Inflammatory macrophage treated with lipopolysaccharide for 4 hours (primary cell): ENCODE results near the gene STRBP.

Source experiments
- DNase-seq: peaks from one replicate; pipeline ENCODE4 v3.0.0-alpha.2; 2020

The STRBP gene

GRCh38 chr9:123093141-123093540 lies 175.2 kb downstream of the STRBP start:
- DNase-seq = no peak

GRCh38 chr9:123091459-123091858 lies 176.9 kb downstream of the STRBP start:
- no peak for DNase-seq

- no peak for DNase-seq
These were observed 177.4 kb downstream of the STRBP start for GRCh38 chr9:123090956-123091355.

- no peak for DNase-seq
These were observed 178.0 kb downstream of the STRBP start for GRCh38 chr9:123090198-123090896.

GRCh38 chr9:123089790-123090189 lies 178.6 kb downstream of the STRBP start:
- no peak for DNase-seq

- DNase-seq = no peak
These were observed 179.3 kb downstream of the STRBP start for GRCh38 chr9:123089040-123089439.

- no peak for DNase-seq
These were observed 181.0 kb downstream of the STRBP start for GRCh38 chr9:123087359-123087888.

GRCh38 chr9:123085916-123086315 lies 182.5 kb downstream of the STRBP start:
- no peak for DNase-seq

- DNase-seq = no peak
These were observed 184.1 kb downstream of the STRBP start for GRCh38 chr9:123084256-123084655.

GRCh38 chr9:123083680-123084079 lies 184.7 kb downstream of the STRBP start:
- DNase-seq = no peak

- DNase-seq = peak; percentile 7
These were observed 186.6 kb downstream of the STRBP start for GRCh38 chr9:123081824-123082223.

GRCh38 chr9:123080444-123080843 lies 187.9 kb downstream of the STRBP start:
- no peak for DNase-seq

- DNase-seq = no peak
These were observed 193.8 kb downstream of the STRBP start for GRCh38 chr9:123074628-123075027.

GRCh38 chr9:123073991-123074422 lies 194.4 kb downstream of the STRBP start:
- no peak for DNase-seq

- no peak for DNase-seq
These were observed 194.9 kb downstream of the STRBP start for GRCh38 chr9:123073441-123073840.

GRCh38 chr9:123072407-123072995 lies 195.9 kb downstream of the STRBP start:
- no peak for DNase-seq
